HUES6 (cell line): Measurements from ENCODE around the gene TRAF7.
"Not testable (repeated sequence)": the region's sequence is repeated elsewhere in the genome, so short reads cannot be mapped to it uniquely, and the experiment has no call there.

Experiments
- H3K27ac ChIP-seq: 2 replicates; pipeline ENCODE4 v1.7.0; 2013; ENCODE audit warnings: low read depth, mild to moderate bottlenecking, low read length, inconsistent platforms
- H3K27me3 ChIP-seq: 2 replicates; pipeline ENCODE4 v1.6.1; 2013; ENCODE audit warnings: low read length; ENCODE audit not compliant: control insufficient read depth, insufficient read depth
- H3K36me3 ChIP-seq: 2 replicates; pipeline ENCODE4 v1.6.1; 2013; ENCODE audit warnings: low read length; ENCODE audit not compliant: control insufficient read depth, insufficient read depth
- H3K4me1 ChIP-seq: 2 replicates; pipeline ENCODE4 v1.6.1; 2013; ENCODE audit warnings: low read length; ENCODE audit not compliant: control insufficient read depth, insufficient read depth
- H3K4me3 ChIP-seq: 2 replicates; pipeline ENCODE4 v1.5.1; 2013; ENCODE audit warnings: low read depth, low read length
- H3K9ac ChIP-seq: one replicate; pipeline ENCODE4 v1.6.1; 2013; ENCODE audit warnings: mild to moderate bottlenecking, low read length
- H3K9me3 ChIP-seq: 2 replicates; pipeline ENCODE4 v1.6.1; 2013; ENCODE audit warnings: low read depth, low read length; ENCODE audit not compliant: control insufficient read depth, insufficient read depth

TRAF7 gene

DNA sequence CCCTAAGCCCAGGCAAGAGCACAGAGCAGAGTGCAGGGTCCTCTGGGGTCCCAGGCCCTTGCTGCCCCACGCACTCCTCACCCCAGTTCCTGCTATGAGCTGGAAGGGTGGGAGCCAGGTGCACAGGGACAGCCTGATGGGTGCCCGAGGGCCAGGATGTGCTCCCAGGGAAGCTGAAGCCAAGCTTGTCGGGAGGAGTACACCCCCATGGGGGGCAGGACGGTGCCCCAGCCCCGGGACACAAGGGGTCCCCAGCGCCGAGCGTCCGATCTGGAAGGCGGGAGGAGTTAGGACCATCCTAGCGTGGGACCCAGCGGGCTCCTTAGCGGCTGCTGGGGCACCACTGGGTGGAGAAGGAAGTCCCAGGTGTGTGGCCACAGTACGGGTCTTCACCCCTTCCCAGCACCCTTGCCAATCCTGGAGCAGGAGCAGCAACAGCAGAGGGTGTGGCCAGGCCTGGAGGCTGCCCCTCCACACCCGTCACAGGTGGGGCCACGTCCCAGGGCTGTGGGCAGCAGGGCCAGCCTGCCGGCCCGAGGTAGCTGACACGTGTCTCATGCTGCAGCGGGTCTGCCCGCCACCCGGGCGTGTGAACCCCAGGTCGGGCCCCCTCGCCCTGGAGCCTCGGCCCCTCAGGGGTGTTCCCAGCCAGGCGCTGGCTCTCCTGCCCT lies 31.7 kb upstream of the TRAF7 start:
- Histone ChIP-seq H3K9ac (peak overlapping the region; percentile 61), H3K27ac (peak overlapping the region; percentile 97), H3K4me1 (peaks cover 29% of the 10 kb centered on the region)
- not testable (repeated sequence) for H3K36me3 ChIP-seq, H3K9me3 ChIP-seq, H3K4me3 ChIP-seq, H3K27me3 ChIP-seq

DNA sequence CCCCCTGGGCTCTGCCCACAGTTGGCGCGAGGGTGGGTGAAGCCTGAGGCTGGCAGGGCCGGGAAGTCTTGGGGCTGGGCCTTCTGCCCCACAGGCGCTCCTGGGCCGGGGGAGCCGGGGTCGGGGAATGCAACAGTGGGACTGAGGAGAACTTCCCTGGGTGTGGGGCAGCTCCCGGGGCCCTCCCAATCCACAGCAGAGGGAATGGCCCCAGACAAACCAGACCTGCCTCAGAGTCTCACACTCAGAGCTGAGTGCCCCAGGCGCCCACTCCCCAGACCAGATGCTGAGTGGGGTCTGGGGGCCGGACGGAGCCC lies 31.2 kb upstream of the TRAF7 start:
- not testable (repeated sequence) for H3K9me3 ChIP-seq, H3K27me3 ChIP-seq, H3K36me3 ChIP-seq
- Histone ChIP-seq H3K4me1 (peaks cover 29% of the 10 kb centered on the region), H3K9ac (peak overlapping the region; percentile 61), H3K4me3 (peak overlapping the region; percentile 39; the same call in 1 of the 2 replicates), H3K27ac (peak overlapping the region; percentile 97)

DNA sequence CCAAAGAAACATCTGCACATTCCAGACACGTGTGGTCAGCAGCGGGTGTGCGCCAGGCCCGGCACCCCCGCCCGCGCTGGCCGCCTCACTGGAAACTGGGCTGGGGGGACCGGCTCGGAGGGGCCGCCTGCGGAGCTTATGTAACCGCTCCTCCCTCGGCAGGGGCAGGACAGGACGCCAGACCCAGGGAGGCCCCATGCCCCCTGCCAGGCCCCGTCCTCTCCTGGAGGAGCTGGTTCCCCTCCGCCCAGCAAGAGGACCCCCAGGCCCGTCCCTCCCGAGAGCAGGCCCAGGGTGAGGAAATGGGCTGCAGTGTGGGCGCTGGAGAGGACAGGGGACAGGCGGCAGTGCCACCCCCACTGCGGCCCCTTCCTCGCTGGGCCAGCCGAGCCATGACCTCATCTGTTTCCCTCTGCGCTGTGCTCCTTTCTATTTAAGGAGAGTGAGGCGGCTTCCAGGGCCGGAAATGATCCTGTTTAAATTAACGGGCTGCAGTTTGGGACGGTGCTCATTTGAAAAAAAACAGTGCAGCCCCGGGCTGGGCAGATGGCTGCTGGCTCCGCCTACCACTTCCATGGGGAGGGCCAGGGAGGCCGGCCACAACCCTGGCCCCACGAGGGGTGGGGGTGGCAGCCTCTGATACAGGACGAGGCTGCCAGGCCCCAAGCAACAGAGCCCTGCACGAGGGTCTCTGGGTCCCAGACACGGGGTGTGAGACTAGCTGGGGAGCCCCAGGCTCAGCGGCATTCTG lies 30.7 kb upstream of the TRAF7 start:
- Histone ChIP-seq H3K27ac (peak overlapping the region; percentile 97), H3K4me3 (peak overlapping the region; percentile 39; the same call in 1 of the 2 replicates), H3K4me1 (peaks cover 29% of the 10 kb centered on the region), H3K9ac (peak overlapping the region; percentile 61)
- not testable (repeated sequence) for H3K9me3 ChIP-seq, H3K27me3 ChIP-seq, H3K36me3 ChIP-seq

DNA sequence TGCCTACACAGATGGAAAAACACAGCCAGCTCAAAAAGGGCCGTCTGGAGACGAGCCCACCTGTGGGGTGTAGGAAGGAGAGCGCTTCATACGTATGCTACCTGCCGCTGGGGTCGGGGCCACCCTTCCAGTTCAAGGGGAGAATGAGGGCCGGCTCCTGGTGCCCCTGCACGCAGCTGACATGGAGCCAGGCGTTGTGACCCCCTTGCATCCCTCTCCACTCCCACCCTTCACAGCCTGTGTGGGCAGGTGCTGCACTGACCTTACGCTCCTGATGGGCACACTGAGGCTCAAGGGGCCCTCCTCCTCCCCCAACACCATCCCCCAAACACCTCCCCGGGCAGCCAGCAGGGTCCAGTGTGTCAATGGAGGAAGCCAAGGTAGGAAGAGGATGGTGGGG lies 30.0 kb upstream of the TRAF7 start:
- peak overlapping the region; percentile 39; the same call in 1 of the 2 replicates for H3K4me3 ChIP-seq
- H3K9ac ChIP-seq: peak overlapping the region; percentile 61
- H3K27ac ChIP-seq: peak overlapping the region; percentile 97; the same call in 1 of the 2 replicates
- H3K4me1 ChIP-seq: peaks cover 29% of the 10 kb centered on the region
- not testable (repeated sequence) for H3K27me3 ChIP-seq, H3K9me3 ChIP-seq, H3K36me3 ChIP-seq

- H3K27me3 ChIP-seq, H3K27ac ChIP-seq, H3K9me3 ChIP-seq, H3K4me3 ChIP-seq, H3K36me3 ChIP-seq: not testable (repeated sequence)
- Histone ChIP-seq H3K9ac (peak overlapping the region; percentile 19), H3K4me1 (peaks cover 29% of the 10 kb centered on the region)
These were observed 29.3 kb upstream of the TRAF7 start for GRCh38 chr16:2126161-2126743.

DNA sequence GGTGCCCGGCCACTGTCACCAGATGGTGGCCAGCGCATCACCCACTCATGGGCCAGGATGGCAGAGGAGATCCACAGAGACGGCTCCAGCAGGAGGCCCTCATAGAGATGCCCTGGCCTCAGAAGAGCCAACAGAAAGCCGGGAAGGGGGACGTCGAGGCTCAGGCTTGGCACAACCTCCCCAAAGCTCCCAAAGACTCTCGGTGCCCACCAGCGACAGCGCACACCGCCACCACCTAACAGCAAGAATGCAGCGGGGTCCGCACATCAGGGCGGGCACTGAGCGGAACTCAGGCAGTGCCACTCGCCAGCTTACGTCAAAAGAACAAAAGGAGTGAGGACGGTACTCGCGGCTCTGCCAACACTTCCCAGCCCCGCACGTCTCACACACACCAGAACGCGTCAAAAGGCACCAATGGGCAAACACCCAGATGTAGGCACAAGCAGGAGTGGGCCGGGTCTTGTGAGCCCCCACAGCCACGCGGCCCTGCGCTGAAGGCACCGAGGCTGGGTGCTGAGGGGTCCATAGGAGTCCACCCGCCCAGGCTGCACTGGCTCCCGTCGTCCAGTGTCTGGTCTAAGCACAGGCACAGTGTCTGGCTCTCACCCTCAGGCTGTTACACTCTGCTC lies 28.5 kb upstream of the TRAF7 start:
- not testable (repeated sequence) for H3K9me3 ChIP-seq, H3K27me3 ChIP-seq, H3K4me3 ChIP-seq, H3K36me3 ChIP-seq
- Histone ChIP-seq H3K4me1 (peaks cover 29% of the 10 kb centered on the region), H3K27ac (peak overlapping the region; percentile 14; the same call in 1 of the 2 replicates), H3K9ac (peak overlapping the region; percentile 31)

GRCh38 chr16:2127630-2128280 lies 27.8 kb upstream of the TRAF7 start:
- not testable (repeated sequence) for H3K9me3 ChIP-seq, H3K36me3 ChIP-seq, H3K27me3 ChIP-seq, H3K4me3 ChIP-seq
- Histone ChIP-seq H3K9ac (peak overlapping the region; percentile 31), H3K27ac (peak overlapping the region; percentile 14; the same call in 1 of the 2 replicates), H3K4me1 (peaks cover 29% of the 10 kb centered on the region)

DNA sequence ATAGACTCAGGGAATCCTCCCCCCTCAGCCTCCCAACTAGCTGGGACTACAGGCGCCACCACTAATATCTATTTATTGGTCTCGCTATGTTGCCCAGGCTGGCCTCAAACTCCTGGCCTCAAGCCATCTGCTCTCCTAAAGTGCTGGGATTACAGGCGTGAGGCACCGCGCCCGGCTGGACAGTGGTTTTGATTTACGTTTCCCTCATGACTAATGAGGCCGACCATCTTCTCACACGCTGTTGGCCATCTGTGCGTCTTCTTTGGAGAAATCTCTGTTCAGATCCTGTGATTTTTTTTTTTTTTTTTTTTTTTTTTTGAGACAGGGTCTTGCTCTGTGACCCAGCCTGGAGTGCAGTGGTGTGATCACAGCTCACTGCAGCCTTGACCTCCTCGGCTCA lies 26.3 kb upstream of the TRAF7 start:
- H3K9me3 ChIP-seq, H3K36me3 ChIP-seq, H3K27ac ChIP-seq, H3K9ac ChIP-seq, H3K4me3 ChIP-seq, H3K27me3 ChIP-seq: not testable (repeated sequence)
- H3K4me1 ChIP-seq: peaks cover 28% of the 10 kb centered on the region

DNA sequence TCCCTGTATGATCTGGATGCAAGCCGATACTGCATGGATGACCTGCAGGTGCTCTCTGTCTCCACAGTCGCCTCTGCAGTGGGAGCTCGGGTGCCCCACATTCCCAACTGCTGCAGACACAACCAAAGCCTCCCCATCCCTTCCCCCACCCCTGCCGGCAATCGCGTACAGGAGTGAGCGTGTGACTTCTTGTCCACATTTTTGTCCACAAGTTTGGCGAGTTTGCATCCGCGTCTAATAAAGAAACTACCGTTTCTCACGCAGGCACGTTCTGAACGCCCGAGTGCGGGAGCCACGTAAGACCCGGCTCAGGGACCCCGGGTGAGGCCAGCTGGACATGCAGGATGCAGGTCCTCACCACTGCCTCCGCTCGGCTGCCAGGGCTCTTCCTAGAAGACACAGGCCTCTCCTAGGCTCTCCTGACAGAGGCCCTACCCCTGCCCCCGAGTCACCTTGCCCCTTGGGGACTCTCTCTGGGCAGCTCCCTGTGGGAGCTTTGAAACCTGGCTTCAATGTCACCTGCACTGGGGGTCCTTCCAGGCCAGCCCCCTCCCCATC lies 25.6 kb upstream of the TRAF7 start:
- not testable (repeated sequence) for H3K36me3 ChIP-seq

DNA sequence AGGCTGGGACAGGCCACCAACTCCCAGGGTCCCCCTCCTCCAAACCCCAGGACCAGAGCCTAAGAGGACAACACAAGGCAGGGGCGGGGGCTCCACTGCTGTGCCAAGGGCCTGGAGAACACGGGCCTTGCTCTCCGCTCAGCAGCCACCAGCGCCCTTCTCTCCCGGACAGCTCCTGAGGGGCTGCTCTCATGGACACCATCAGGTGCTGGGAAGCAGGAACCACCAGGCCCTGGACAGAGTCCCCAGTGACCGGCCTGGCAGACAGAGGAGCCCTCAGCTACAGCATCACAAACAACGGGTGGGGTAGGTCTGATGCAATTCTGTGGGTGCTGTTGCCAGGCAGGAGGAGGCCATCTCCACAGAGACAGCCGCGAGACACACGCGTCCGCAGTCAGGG lies 21.8 kb upstream of the TRAF7 start:
- H3K27ac ChIP-seq, H3K9me3 ChIP-seq, H3K4me3 ChIP-seq, H3K27me3 ChIP-seq, H3K9ac ChIP-seq, H3K4me1 ChIP-seq, H3K36me3 ChIP-seq: not testable (repeated sequence)

More for the DNA sequence above, 25.6 kb upstream of the TRAF7 start:
- H3K9ac ChIP-seq, H3K9me3 ChIP-seq, H3K27ac ChIP-seq, H3K4me3 ChIP-seq, H3K27me3 ChIP-seq: not testable (repeated sequence)
- peaks cover 21% of the 10 kb centered on the region for H3K4me1 ChIP-seq
